Stimulated activated CD4-positive, alpha-beta T cell treated with anti-CD3 and anti-CD28 coated beads, Interleukin-4, amount 100 ng/mL, for 24 hours (primary cell): ENCODE measurements around the gene CWC15.
A peak's percentile ranks its signal among the peaks of the same experiment; 100 is the strongest.
"Not testable (repeated sequence)": the region's sequence is repeated elsewhere in the genome, so short reads cannot be mapped to it uniquely, and the experiment has no call there.

Source experiments
- DNase-seq: peaks from one replicate; pipeline ENCODE4 v3.0.0-alpha.2; 2020

The CWC15 gene

DNA sequence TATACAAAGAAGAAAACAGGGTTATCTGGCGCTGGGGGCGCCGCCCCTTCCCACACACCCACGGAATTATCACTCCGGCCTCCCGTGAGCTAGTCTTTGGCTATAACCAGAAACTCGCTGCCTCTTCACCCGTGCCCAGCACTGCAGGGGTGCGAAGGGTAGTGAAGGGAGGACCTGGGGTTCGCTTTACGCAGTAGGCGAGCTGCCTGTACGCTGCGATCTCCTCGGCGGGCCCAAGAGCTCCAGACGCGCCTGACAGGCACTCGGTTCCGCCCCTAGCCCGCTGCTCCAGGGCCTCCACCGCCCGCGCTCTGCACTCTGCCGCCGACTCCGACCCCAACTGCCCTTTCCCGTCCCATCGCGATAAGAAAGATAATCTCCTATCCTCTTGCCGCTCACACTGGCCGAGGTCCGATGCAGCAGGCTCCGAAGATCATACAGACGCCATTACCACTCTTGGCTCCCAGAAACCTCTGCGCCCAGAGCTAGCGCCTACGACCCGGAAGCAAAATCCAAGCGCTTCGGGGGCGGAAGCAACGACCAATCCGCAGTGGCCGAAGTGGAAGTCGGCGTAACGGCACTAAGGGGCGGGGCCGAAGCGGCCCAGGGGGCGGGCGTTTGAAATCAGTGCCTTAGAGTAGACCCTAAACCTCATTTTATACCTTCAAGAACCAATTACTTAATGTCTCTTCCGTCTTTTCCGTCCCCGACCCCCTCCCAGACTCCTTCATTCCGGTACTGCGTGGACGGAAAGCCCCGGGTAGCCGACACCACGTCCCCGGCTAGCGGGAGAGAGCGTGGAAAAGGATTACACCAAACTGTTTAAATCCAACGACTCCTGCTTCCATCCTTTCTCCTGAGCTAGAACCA lies at the start of gene CWC15, which contains the start of gene KDM4D:
Gene CWC15 (minus strand): TSS at position 458 of the 870 bp plus-strand sequence. CDS start 1,371 bp downstream, outside the sequence.
Gene KDM4D (plus strand): TSS at position 611 of the 870 bp plus-strand sequence. CDS start 23,664 bp downstream, outside the sequence.
- peak; percentile 96 for DNase-seq

DNA sequence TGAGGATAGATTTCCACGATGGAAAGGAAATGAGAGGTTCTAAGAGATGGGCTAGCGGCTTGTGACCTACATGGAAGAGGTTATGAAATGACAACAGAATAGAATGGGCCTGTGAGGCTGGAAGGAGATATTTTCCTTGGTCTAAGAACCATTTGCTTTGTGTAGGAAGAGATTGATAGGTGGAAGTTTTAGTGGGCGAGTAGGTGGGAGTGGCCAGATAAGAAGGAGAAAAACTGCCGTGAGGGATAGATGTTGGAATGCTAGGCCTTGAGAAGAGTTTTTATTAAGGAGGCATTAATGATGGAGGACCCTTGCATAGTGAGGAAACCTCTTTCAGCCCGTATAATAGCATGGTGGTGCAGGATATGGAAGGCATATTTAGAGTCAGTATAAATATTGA lies 48.1 kb upstream of the CWC15 start:
- not testable (repeated sequence) for DNase-seq

DNA sequence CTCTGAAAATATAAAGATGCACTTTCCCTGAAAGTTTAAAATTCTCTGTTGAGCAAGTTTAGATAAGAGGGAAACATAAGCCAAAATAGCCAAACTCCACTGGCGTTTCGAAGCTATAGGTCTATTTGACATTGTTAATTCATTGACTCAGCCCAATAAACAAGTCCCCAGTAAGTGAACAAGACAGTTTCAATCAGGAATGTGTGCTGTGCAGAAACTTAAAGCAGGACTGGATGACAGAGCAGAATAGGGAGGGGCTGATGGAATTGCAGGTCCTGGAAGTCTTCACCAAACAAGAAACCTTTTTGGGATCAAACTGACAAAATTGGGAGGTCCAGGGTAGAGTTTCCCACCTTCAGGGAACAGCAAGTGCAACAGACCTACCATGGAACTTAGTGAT lies 42.8 kb upstream of the CWC15 start:
- DNase-seq = no peak

DNA sequence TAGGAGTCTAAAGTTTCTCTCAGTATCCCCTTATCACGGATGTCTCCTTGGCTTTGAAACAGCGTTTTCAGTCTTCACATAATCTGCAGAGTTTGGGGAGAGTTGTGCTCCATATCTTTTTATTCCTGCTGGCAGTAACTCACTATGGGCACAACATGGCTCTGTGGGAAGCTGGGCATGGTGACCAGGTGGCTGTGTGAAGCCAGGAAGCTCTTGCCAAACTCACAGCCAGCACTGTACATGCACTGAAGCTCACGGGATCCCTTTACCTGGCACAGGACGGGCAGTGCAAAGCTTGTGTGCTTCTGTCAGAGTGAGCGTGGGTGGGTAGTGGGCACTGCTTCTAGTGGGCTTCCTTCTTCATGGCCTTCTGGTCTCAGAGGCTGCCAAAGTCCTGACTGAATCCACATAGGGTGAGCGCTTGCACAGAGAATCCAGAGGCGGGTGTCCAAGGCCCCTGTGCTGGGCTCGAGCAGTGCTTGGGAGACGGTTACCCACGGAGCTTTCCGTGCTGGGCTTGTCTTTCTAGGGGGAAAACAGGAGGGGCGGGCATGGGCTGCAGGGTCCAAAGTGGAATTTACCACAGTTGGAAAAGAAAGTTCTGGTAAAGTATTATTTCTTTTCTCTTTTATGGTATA lies 40.9 kb upstream of the CWC15 start:
- DNase-seq = no peak

DNA sequence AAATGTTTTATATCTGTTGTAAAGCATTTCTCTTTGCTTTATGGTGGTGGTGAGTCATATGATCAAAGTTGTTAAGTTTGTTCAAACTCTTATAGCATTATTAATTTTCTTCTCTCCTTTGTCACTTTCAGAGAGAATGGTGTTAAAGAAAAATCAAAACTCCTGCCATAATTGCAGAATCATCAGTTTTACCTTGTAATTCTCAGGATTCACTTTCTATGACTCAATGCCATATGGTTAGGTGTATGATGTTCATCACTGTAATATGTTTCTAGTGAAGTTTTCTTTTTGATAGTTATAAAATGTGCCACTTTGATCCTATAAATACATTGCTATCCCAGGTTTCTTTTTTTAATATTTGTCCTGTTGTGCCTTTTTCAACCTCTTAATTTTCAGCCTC lies 38.0 kb upstream of the CWC15 start:
- no peak for DNase-seq

DNA sequence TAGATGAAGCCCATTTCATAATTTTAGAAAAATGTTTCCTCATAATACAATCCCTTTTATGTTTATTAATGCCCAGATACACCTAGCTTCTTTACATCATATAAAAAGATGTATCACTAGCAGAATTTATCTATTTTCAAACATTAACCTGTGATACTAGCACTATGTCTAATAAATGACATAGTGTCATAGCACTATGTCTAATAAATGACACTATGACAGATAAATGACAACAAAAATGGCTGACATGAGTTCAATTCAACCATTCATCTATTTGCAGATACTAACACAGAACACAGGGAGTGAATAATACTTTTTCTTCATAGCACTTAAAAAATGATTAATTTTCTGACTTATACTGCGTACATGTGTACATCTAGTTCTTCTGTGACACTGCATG lies 32.3 kb upstream of the CWC15 start:
- no peak for DNase-seq

DNA sequence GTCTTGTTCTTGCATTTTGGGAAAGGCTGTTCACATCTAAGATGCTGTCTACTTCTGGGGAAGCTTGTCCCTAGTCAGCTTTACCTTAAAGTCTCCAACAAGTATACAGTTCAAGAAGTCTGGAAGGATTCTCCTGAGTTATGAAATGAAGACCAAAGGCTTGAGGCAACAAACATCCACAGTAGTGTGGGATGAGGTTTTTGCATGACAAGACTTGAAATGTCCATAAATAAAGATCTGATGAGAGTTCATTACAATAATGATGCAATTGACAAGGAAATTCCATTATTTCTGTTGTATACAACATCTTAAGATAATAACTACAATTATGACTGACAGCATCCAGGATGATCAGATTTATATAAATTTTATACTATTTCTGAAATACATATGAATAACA lies 30.4 kb upstream of the CWC15 start:
- no peak for DNase-seq

DNA sequence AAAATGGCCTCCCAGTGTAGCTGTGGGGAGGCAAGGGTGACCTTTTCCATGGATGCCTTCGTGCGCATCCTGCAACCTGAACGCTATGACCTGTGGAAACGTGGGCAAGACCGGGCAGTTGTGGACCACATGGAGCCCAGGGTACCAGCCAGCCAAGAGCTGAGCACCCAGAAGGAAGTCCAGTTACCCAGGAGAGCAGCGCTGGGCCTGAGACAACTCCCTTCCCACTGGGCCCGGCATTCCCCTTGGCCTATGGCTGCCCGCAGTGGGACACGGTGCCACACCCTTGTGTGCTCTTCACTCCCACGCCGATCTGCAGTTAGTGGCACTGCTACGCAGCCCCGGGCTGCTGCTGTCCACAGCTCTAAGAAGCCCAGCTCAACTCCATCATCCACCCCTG lies 24.9 kb upstream of the CWC15 start:
- DNase-seq = no peak

DNA sequence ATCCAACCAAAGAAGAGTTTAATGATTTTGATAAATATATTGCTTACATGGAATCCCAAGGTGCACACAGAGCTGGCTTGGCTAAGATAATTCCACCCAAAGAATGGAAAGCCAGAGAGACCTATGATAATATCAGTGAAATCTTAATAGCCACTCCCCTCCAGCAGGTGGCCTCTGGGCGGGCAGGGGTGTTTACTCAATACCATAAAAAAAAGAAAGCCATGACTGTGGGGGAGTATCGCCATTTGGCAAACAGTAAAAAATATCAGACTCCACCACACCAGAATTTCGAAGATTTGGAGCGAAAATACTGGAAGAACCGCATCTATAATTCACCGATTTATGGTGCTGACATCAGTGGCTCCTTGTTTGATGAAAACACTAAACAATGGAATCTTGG lies 24.1 kb upstream of the CWC15 start:
- DNase-seq = no peak

DNA sequence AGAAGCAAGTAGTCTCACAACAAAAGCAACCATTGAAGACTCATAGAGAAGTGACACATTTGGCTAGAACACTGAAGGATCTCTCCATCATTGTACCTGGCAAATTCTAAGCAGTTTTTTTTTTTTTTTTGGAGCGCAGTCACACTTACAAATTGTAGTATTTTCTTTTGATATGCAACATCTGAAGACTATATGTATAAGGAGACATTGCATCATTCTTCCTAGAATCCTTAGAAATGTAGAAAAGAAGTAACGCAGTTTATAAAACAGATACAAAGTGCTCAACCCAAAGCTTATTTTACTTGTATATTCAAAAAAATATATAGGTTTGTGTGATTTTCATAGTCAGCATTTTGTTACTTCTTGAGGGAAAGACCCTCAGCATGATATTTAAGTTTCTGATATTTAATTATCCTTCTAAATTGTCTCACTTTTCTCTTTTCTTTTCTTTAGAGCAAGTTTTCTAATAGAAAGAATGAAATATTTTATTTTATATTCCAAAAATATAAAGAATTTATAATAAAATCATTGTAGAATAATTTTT lies 20.1 kb upstream of the CWC15 start:
- DNase-seq = no peak

DNA sequence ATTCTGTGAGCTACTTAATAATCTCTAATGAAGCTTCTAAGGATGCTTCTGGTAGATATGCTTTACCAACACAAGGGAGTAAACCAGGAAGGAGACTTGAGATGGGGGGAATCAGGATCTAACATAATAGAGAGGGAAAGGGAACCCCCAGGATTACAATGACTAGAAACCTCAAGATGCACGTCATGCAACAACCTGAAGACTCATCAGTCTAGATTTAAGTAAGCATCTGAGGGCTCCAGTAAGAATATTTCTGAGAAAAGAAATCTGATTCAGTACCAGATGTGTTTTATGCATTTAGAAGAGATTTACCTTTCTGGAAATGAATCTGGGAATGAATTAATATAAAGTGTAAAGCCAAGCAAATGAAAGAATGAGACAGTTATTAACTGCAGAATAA lies 15.4 kb upstream of the CWC15 start:
- no peak for DNase-seq

DNA sequence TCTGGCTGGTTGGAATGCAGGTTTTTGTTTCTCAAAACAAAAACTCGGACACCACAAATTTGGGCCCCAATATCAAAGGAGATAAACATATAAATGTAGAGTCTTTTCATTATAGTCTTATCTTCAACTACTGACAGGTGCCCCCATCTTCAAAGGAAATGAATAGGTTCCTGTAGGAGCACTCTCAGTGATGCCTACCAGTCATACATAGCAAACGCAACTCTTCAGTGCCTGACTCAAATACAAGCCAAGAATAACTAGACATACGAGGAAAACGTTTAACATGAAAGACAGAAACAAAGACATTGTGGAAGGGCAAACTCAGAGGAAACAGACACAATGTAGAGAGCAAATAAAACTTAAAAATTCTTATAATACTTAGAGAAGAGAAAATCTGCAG lies 14.0 kb upstream of the CWC15 start:
- no peak for DNase-seq

DNA sequence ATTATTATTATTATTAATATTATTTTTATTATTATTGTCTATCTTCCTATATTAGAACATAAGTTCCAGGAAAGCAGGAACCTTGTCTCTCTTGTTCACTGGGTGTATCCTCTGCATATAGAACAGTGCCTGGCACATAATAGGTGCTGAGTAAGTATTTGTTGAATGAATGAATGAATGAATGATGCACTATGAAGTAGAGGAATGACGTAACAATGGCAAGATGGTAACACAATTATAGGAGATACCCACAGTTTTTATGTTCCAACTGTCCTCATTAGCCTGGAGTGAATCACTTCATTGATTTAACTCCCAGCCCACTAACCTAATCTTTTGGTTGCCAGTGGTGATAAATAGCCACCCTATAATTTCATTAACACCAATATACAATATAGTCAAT lies 2.2 kb upstream of the CWC15 start:
- DNase-seq = no peak

DNA sequence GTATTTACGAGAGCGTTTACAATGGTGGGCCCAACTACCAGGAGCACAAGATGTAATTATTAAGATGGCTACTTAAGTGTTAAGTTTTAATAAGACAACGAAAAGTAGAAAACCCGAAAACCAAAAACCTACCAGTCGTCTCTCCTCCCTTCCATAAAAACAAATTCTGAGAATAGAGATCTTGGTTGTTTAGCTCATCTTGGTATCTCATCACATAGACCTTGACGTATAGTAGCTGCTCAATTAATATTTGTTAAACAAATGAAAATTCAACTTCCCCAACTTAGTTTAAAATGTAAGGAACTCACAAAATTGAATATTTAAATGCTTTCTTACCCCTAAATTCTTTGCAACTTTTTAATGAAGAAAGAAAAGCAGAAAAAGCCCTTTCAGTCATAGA lies 822 bp upstream of the CWC15 start:
- no peak for DNase-seq

DNA sequence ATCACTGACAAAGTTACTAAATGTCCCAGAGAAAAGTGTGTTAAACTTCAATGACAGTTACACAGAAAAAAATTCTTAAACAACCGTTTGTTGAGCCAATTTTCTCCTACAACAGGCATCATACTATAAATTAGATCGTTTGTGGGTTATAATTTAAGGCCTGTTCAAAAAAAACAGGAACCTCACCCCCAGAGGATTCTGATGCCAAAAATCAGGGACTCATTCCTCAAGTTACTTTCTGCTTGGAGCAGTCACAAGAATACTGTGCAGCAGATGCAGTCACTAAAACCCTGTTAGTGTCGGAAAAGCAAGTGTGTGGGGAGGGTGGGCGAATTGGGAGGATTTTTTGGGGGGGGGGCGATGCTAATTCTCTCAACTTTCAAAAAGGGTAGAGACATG lies 657 bp downstream of the CWC15 start:
- DNase-seq = no peak

DNA sequence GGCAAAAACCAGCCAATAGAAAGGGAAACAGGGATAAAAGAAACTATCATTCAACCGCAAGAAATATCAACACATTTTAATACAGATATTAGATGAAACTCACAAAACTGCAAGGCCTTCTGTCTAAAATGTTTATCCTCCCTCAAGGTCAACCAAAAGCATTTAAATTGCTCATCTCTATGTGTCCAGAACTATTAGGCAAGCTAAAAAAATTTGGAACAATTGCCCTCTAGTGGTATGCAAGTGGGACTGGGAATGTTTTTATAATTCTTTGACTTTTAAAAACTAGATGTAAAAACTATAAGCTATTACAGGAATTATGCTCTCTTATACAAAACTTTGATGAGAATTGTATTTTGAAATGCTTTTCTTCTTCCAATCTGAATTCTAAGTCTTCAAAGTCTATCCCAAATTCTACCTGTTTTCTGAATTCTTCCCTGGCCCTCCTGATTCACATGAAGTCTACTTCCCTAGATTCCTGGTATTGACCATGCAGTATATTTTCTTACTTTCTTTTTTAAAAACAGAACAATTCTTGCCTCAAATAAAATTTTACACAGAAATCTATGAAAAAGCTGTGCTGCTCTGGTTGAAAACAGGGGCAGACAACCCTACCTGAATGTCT lies 4.9 kb downstream of the CWC15 start:
- no peak for DNase-seq

DNA sequence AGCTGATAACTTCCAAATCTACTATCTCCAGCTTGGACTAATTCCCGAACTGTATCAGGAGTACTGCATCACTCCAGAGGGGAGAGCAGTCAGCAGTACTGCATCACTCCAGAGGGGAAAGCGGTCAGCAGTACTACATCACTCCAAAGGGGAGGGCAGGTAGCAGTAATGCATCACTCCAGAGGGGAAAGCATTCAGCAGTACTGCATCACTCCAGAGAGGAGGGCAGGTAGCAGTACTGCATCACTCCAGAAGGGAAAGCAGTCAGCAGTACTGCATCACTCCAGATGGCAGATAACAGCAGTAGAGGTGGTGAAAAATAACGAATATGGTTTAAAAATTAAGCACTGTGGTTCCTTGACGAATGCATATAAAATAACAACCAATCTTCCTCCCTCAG lies 8.4 kb downstream of the CWC15 start:
- no peak for DNase-seq

DNA sequence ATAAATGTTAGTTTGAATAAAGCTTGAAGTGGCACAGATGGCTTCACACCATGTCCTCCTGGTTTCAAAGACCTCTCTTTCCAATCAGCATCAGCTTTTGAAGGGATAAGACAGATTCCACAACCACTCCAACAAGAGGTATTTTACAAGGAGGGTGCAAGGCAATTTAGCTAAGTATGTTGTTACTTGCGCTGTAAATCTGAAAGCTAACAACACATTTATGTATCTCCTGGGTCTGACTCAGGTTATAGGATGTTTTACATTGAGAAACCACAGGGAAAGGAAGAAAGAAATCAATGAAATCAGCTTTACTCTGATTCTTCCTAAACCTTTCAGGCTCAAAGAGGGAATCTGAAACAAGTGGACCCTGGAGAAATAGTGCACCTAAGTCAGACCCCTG lies 12.1 kb downstream of the CWC15 start:
- DNase-seq = no peak

DNA sequence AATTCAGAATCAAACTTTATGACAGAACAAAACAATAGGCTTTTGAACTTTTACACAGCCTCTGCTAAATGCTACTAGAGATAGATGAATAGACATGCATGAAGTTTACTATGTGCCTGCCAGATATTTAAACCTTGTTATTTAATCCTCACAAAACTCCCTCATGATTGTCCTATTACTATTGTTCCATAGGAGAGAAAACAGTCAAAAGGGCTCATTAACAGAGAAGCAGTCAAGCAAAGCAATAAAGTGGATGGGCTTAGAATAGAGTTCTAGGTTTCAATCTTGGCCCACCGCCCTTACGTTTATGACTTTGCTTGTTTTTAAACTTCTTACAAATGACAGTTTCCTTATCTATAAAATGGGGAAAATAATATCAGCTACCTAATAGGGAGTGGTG lies 12.9 kb downstream of the CWC15 start:
- DNase-seq = no peak

DNA sequence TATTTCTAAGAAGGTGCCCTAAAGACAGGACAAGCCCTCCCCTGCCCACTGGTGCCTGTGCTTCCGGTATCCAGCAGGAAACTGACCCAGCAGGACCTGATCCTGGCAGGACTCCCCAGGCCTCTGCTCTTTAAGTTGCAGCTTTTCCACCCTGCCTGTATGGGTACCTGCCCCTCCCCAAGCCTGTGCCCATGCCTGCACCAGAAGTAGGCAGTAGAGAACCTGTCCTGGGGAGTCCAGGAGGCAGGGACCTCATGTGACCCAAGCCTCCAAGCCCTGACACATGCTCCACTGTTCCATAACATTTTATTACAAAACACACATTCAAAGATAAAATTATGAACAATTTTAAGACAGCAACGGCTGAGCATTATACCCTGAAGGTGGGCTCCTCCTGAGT lies 14.2 kb downstream of the CWC15 start:
- DNase-seq = no peak

DNA sequence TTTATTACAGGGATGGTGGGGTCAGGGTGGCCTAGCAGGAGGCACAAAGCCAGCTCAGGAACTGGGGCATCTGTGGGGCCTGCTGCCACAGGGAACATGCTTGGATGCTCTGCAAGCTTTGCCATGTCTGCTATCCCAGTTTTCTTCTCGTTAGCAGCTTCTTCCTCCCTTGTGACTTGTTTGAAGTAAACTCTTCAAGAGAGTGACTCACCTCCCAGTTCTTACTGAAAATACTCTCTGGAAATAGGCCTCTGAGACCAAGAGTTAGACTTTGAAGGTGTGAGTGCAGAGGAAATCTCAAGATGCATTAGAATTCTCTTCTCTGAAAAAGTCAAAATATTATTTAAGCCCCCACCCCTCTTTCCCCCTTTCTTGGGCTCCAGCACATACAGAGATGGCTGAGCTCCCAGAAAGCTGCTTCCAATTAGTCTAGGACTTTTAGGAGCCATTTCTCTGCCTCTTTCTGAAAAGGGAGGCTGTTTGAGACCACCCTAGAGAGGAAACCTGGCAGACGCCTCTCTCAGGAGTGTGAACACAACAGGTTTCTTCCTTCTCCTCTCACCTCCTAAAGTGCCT lies 15.1 kb downstream of the CWC15 start:
- no peak for DNase-seq

DNA sequence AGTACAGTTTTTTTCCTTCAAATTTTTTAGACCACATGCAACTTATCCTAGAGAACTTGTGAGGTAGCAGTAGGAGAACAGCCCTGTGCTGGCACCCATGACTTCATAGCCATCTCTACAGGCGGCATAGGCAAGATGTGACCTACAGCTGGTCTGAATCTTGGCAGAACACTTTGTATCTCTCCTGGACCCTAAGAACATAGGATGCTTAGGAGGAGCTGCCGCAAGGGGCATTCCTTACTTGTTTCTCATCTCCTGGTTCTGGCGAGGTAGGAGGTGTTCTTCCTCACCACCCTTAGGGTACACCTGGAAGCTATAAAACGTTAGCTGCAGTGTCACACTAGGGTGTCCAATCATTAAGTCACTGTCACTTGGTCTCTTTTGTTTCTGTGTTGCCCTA lies 16.4 kb downstream of the CWC15 start:
- no peak for DNase-seq

DNA sequence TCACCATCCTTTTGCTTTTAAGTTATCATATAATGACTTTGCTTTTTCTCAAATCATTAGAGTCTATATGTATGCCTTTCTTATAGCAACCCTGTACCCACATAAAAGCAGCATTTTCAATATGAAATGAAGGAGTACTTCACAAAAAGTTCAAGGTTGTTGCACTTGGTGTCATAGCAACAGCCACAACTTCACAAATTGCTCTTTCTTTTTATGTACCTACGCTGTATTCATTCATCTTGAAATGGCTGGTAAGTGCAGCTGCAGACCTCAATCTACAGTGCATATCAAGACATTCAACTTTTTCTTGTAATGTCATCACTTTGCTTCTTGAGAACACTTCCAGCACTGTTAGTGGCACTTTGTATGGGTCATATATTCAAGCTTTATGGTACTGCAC lies 18.6 kb downstream of the CWC15 start:
- DNase-seq = no peak
